HG02678 (cell line): Measurements from ENCODE around the gene MTA1.
A peak's percentile ranks its signal among the peaks of the same experiment; 100 is the strongest.

ENCODE experiments used
- ATAC-seq: cut with Tn5 transposase; IDR thresholded peaks from one replicate; pipeline ENCODE4 v1.9.1; 2021; ENCODE audit warnings: mild to moderate bottlenecking, moderate library complexity; ENCODE audit not compliant: unreplicated experiment

MTA1 gene

GRCh38 chr14:105386581-105387529 lies 32.8 kb upstream of the MTA1 start:
- ATAC-seq = no peak

DNA sequence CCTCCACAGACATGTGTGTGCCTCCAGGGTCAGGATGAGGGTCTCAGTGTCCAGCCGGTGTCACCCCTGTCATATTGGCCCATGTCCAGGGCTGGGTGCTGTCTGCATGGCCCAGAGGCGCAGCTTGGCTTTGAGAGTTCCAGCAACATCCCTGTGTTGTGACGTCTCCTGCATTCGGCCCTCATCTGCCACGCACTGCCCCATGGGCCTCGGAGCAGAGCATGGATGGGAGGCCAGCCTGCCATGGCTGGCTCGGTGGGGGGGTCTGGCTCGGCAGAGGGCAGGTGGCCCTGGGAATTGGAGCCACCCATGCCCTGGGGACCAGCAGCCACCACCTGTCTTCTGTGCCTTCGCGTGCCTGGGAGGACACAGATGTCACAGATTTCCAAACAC lies 32.1 kb upstream of the MTA1 start:
- no peak for ATAC-seq

GRCh38 chr14:105388110-105388951 lies 31.3 kb upstream of the MTA1 start:
- ATAC-seq = no peak

DNA sequence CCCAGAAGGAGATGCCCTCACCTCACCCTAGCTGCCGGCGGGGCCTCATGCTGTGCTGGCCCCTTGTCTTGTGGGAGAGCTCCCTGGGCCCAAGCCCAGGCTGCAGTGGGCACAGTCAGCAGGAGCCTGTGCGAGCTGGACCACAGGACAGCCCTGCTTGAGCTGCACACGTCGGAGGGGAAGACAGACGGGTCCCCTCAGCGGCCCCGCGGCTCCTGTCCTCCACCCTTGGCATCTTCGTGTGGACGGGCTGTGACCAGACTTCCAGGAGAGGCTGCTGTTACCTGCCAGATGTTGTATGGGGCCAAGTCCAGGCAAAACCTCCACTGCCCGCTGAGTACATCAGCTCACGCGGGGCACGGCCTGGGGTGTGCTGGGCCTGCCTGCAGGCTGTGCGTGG lies 30.7 kb upstream of the MTA1 start:
- ATAC-seq = no peak

DNA sequence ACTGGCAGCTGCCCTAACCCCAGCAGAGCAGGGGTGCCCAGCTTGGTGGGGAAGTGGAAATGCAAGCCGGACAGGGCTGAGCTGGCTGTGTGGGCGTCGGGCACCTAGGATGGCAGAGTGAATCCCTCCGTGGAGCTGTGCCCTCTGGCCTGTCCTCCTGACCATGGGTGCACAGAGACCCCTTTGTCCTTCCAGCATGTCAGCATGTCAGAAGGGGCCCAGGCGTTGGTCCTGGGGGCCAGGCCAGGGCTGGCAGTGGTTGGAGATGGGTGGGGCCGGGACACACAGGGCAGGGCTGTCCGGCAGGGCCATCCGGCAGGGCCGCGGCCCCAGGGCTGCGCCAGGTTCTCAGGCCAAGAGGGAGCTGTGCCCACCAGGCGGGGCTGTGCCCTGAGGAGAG lies 30.1 kb upstream of the MTA1 start:
- ATAC-seq = no peak

- ATAC-seq = no peak
These were observed 29.4 kb upstream of the MTA1 start for GRCh38 chr14:105389976-105390848.

- no peak for ATAC-seq
These were observed 28.7 kb upstream of the MTA1 start for GRCh38 chr14:105390849-105391500.

DNA sequence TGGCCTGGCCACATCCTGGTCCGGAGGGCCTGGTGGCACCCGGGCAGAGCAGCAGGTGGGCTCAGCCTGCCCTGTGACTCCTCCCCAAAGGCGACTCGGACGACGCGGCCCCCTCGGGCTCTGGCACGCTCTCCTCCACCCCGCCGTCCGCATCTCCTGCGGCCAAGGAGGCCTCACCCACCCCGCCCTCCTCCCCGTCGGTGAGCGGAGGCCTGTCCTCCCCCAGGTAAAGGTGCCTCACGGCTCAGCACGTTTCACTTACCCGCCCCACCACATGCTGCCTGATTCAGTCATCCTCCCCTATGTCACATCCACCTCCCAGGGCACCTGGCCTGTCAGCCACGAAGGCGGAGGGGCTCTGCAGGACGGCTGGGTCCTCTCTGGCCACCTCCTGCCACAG lies 28.1 kb upstream of the MTA1 start:
- no peak for ATAC-seq

DNA sequence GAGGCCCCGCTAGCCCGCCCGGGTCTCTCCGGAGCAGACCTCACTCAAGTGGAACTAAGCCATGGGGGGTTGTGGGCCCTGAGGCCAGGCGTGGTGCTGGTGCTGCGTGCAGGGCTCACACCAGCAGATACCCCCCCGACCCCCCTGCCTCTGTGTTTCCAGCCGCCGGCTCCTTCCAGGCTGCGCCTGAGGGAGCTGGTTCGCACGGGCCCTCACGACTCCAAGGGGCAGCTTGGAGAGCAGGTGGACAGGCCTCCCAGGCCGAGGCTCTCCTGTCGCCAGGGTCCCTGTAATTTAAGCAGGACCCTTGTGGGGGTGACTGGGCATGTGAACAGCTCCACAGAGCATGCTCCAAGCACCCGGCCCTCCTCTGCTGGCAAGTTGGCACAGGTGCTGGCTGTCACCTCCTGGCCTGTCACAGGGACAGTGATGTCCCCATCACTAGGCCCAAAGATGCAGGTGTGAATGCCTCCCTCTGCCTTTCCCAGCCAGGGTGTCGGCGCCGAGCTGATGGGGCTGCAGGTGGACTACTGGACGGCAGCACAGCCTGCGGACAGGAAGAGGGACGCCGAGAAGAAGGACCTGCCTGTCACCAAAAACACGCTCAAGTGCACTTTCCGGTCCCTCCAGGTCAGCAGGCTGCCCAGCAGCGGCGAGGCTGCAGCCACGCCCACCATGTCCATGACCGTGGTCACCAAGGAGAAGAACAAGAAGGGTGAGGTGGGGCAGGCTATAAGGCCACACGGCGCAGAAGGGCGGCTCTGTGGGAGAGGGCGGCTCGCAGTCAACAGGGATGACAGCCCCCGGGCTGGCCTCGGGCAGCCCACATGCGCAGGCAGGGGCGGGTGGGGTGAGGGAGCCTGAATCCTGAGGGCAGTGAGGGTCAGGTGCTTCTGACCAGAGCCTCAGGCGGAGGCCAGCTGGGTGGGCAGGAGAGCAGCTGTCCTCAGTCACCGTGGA lies 27.2 kb upstream of the MTA1 start:
- no peak for ATAC-seq

DNA sequence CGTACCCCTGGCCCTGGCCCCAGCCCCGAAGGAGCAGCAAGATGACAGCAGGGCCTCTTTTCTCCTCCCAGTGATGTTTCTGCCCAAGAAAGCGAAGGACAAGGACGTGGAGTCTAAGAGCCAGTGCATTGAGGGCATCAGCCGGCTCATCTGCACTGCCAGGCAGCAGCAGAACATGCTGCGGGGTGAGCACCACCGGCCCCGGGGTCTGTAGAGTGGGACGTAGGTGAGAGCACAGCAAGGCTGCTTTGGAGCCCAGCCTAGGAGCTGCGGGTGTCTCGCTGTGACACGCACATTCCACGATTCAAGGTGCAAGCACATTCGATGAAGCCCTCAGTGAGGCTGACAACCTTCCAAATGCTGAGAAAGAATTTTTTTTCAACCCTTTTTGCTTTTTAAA lies 26.5 kb upstream of the MTA1 start:
- ATAC-seq = no peak

GRCh38 chr14:105394714-105395537 lies 24.7 kb upstream of the MTA1 start:
- no peak for ATAC-seq

GRCh38 chr14:105395538-105395854 lies 24.1 kb upstream of the MTA1 start:
- no peak for ATAC-seq

DNA sequence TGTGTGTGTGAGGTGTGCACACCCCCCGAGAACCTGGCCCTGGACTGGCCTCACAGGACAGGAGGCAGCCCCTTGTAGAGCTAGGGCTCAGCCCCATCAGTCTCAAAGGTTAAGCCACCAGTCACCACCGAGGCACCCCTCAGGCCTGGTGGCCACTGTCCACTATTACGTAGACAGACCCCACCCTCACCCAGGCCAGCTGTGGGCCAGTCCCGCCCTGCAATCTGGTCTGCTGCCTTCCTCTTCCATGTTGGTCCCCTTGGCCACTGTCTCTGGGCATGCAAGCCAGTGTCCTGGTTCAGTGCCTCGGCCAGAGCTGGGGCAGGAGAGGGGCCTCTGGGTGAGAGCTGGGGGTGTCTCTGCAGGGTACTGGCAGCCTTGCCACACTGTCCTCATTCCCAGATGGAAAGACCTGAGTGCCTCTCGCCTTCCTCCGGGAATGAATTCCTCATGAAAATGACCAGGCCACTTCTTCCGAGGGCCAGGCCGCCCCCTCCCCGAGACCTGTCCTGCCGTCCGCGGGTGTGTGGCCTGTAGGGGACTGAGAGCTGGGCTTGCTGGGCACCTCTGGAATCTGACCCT lies 22.2 kb upstream of the MTA1 start:
- no peak for ATAC-seq

- ATAC-seq = peak; percentile 79
These were observed 21.4 kb upstream of the MTA1 start, which contains the start of gene TEX22 for GRCh38 chr14:105398044-105398725. TEX22 (plus strand) TSS chr14:105398538; CDS start chr14:105399341, 803 bp downstream.

GRCh38 chr14:105398726-105399465 lies 20.7 kb upstream of the MTA1 start:
- ATAC-seq = peak; percentile 41

DNA sequence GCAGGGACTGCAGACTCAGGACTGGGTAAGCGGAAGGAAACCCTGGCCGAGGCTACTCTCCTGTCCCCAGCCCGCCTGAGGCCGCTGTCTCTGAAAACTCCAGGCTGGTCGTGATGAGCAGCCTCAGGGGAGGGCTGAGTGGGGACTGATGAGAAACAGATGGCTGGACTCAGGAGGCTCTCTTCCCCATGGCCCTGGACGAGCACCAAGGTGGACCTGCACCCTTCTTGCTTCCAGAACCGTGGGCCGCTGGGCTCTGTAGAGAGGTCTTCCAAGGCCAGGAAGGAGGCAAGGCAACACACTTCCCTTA lies 20.2 kb upstream of the MTA1 start:
- ATAC-seq = no peak

DNA sequence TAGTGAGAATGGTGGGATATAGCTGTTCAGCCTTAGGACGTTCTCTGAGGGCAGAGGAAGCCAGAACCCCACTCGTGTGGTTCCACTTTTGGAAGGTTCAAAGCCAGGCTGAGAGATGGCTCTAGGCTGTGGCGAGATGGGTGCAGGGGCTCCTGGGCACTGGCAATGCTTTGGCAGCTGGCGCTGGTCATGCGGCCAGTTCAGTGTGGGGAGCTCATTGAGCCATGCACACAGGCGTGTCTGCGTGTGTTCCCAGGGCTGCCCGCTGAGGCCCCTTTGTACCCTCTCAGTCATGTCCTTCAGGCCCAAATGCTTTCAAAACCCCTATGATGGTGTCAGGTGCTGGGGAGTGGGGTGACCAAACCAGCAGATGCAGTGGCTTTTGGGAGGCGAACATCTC lies 19.6 kb upstream of the MTA1 start:
- no peak for ATAC-seq
